ENCODE results near the gene CCDC110.

DNA sequence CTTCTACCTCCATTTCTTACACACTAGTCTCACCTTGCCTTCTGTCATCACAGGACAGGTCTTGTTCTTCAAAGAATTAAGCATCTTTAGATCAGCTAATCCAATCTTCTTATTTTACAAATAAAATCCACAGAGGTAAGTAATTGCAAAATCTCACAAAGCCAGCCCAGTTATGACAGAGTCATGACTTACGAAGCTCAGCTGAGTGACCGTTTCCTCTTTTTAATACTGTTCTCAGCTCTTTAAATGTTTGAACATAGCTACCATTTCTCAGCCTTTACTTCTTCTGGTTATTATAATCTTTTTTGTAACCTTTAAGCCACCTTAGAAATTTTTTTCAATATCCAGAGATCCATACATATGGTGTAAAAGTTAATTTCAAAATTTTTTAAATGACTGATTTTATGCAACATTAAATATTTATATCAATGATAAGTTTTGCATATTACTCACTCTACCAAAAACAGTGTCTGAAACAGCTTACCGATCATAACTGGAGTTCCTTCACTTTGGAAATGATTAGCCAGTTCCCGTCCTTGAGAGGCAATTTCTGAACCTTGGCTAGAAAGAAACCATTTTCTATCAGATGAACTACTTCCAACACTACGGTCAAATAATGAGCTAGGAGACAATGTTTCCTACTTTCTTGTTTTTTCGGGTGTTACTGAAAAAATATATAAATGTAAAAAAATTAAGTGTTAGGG is 66.1 kb downstream of the CCDC110 start:
- no peak for TF ChIP-seq EZH2 (IDR thresholded peaks at IDR 0.05; ENCODE audit: borderline replicate concordance, insufficient read depth, low read length, poor library complexity, severe bottlenecking)
- TF ChIP-seq CTCF (IDR thresholded peaks at IDR 0.05; ENCODE audit: poor library complexity, severe bottlenecking) = no peak
- TF ChIP-seq RAD21 (conservative IDR thresholded peaks at IDR 0.05) = no peak
